SJSA1 (cell line): Measurements from ENCODE around the gene PKN3. TPM values are rescaled to one million over a fixed set of nuclear protein-coding genes. Genes with fewer than 3 reads are reported as not detected.
A peak's percentile ranks its signal among the peaks of the same experiment; 100 is the strongest.
"Not testable (repeated sequence)": the region's sequence is repeated elsewhere in the genome, so short reads cannot be mapped to it uniquely, and the experiment has no call there.

Experiments used
- DNase-seq, 2 experiments: peaks; one replicate each; pipeline ENCODE4 v3.0.0-alpha.2; 2015 to 2020; ENCODE audit warnings: low spot score in 2 of 2, low read depth in 1 of 2
- H3K27ac ChIP-seq: fragments of 250-450 bp; sonication (Bioruptor Pico); 2 replicates; pipeline ENCODE4 v1.5.1; 2020; ENCODE audit warnings: mild to moderate bottlenecking, moderate library complexity
- H3K27me3 ChIP-seq: fragments of 250-450 bp; sonication (Bioruptor Pico); replicated peaks from 2 replicates; pipeline ENCODE4 v1.5.1; 2020; ENCODE audit warnings: mild to moderate bottlenecking, moderate library complexity
- H3K36me3 ChIP-seq: fragments of 250-450 bp; sonication (Bioruptor Pico); 2 replicates; pipeline ENCODE4 v1.5.1; 2020; ENCODE audit warnings: mild to moderate bottlenecking
- H3K4me1 ChIP-seq: fragments of 250-450 bp; sonication (Bioruptor Pico); replicated peaks from 2 replicates; pipeline ENCODE4 v1.6.1; 2021; ENCODE audit warnings: mild to moderate bottlenecking
- H3K4me3 ChIP-seq: fragments of 250-450 bp; sonication (Bioruptor Pico); 2 replicates; pipeline ENCODE4 v1.5.1; 2020; ENCODE audit warnings: mild to moderate bottlenecking
- H3K9me3 ChIP-seq: fragments of 250-450 bp; sonication (Bioruptor Pico); replicated peaks from 2 replicates; pipeline ENCODE4 v1.5.1; 2020; ENCODE audit warnings: mild to moderate bottlenecking
- total RNA-seq: library from RNA; depleted of rRNA; stranded (reverse); fragments of >200 nt; shearing (Covaris generic); gene quantifications from 2 replicates; pipeline ENCODE4 v1.2.3, GENCODE V29; 2014

Gene PKN3
- total RNA-seq, 1 experiment from 2014 or later: 9.5 TPM

- Histone ChIP-seq H3K4me1 (peaks cover 31% of the 10 kb centered on the region), H3K27me3 (no peaks in the 10 kb centered on the region), H3K27ac (no peak overlapping the region), H3K36me3 (peaks cover 13% of the 10 kb centered on the region), H3K9me3 (no peaks in the 10 kb centered on the region), H3K4me3 (peak overlapping the region; percentile 8; the same call in 1 of the 2 replicates)
- no peak for DNase-seq
Observed at GRCh38 chr9:128685636-128686489, 16.4 kb upstream of the PKN3 start.

- H3K4me1 ChIP-seq: peaks cover 37% of the 10 kb centered on the region
- H3K9me3 ChIP-seq: no peaks in the 10 kb centered on the region
- no peak for DNase-seq
- no peaks in the 10 kb centered on the region for H3K27me3 ChIP-seq
- no peak overlapping the region for H3K27ac ChIP-seq
- H3K36me3 ChIP-seq: peaks cover 29% of the 10 kb centered on the region
- no peak overlapping the region for H3K4me3 ChIP-seq
Observed at GRCh38 chr9:128687453-128687852, 14.8 kb upstream of the PKN3 start.

GRCh38 chr9:128688501-128689292 is 13.6 kb upstream of the PKN3 start, which contains the start of gene SET:
SET (plus strand) TSS chr9:128689222; CDS start chr9:128689583, 361 bp downstream.
- H3K4me3 ChIP-seq: peak within 1 kb of the TSS; percentile 100
- H3K27ac ChIP-seq: peak within 1 kb of the TSS; percentile 76
- no peaks in the 10 kb centered on the region for H3K27me3 ChIP-seq
- peaks cover 41% of the 10 kb centered on the region for H3K36me3 ChIP-seq
- peak; percentile 85 to 94 for DNase-seq
- H3K9me3 ChIP-seq: no peaks in the 10 kb centered on the region
- peaks cover 37% of the 10 kb centered on the region for H3K4me1 ChIP-seq

GRCh38 chr9:128689293-128689774 is 13.0 kb upstream of the PKN3 start:
- DNase-seq: peak in 1 of 2 experiments; percentile 63
- H3K27ac ChIP-seq: peak overlapping the region; percentile 76
- H3K4me3 ChIP-seq: peak overlapping the region; percentile 100
- no peaks in the 10 kb centered on the region for H3K27me3 ChIP-seq
- H3K4me1 ChIP-seq: peaks cover 37% of the 10 kb centered on the region
- peaks cover 48% of the 10 kb centered on the region for H3K36me3 ChIP-seq
- no peaks in the 10 kb centered on the region for H3K9me3 ChIP-seq

GRCh38 chr9:128689820-128690683 is 12.3 kb upstream of the PKN3 start:
- H3K4me3 ChIP-seq: peak overlapping the region; percentile 100
- H3K27ac ChIP-seq: peak overlapping the region; percentile 44; the same call in 1 of the 2 replicates
- H3K36me3 ChIP-seq: peaks cover 50% of the 10 kb centered on the region
- DNase-seq: no peak
- peaks cover 31% of the 10 kb centered on the region for H3K4me1 ChIP-seq
- H3K9me3 ChIP-seq: no peaks in the 10 kb centered on the region
- H3K27me3 ChIP-seq: no peaks in the 10 kb centered on the region

- DNase-seq: no peak
- Histone ChIP-seq H3K4me1 (peaks cover 30% of the 10 kb centered on the region), H3K4me3 (peak overlapping the region; percentile 100), H3K36me3 (peaks cover 55% of the 10 kb centered on the region), H3K27ac (peak overlapping the region; percentile 44; the same call in 1 of the 2 replicates), H3K27me3 (no peaks in the 10 kb centered on the region), H3K9me3 (no peaks in the 10 kb centered on the region)
Observed at GRCh38 chr9:128690684-128691034, 11.6 kb upstream of the PKN3 start.

GRCh38 chr9:128693738-128694137 is 8.6 kb upstream of the PKN3 start:
- not testable (repeated sequence) for H3K27ac ChIP-seq, DNase-seq, H3K4me3 ChIP-seq, H3K27me3 ChIP-seq, H3K9me3 ChIP-seq
- Histone ChIP-seq H3K4me1 (peaks cover 21% of the 10 kb centered on the region), H3K36me3 (peaks cover 77% of the 10 kb centered on the region)

GRCh38 chr9:128694344-128694743 is 8.0 kb upstream of the PKN3 start:
- no peaks in the 10 kb centered on the region for H3K9me3 ChIP-seq
- no peak overlapping the region for H3K27ac ChIP-seq
- no peaks in the 10 kb centered on the region for H3K27me3 ChIP-seq
- H3K36me3 ChIP-seq: peaks cover 73% of the 10 kb centered on the region
- H3K4me1 ChIP-seq: peaks cover 21% of the 10 kb centered on the region
- DNase-seq: no peak
- H3K4me3 ChIP-seq: no peak overlapping the region

- peaks cover 13% of the 10 kb centered on the region for H3K4me1 ChIP-seq
- no peaks in the 10 kb centered on the region for H3K9me3 ChIP-seq
- H3K36me3 ChIP-seq: peaks cover 51% of the 10 kb centered on the region
- no peak overlapping the region for H3K27ac ChIP-seq
- DNase-seq: no peak
- no peaks in the 10 kb centered on the region for H3K27me3 ChIP-seq
- no peak overlapping the region for H3K4me3 ChIP-seq
Observed at GRCh38 chr9:128696923-128697707, 5.2 kb upstream of the PKN3 start.

GRCh38 chr9:128699096-128699795 is 3.1 kb upstream of the PKN3 start:
- Histone ChIP-seq H3K4me1 (peaks cover 23% of the 10 kb centered on the region), H3K36me3 (peaks cover 37% of the 10 kb centered on the region)
- H3K27ac ChIP-seq, H3K9me3 ChIP-seq, DNase-seq, H3K27me3 ChIP-seq, H3K4me3 ChIP-seq: not testable (repeated sequence)

GRCh38 chr9:128701227-128701854 is 962 bp upstream of the PKN3 start:
- no peak for DNase-seq
- Histone ChIP-seq H3K36me3 (peaks cover 35% of the 10 kb centered on the region), H3K27me3 (no peaks in the 10 kb centered on the region), H3K4me1 (peaks cover 23% of the 10 kb centered on the region), H3K9me3 (no peaks in the 10 kb centered on the region), H3K27ac (no peak overlapping the region), H3K4me3 (no peak overlapping the region)
